Ascending aorta (tissue), 2 donors: ENCODE measurements around the gene POMT2. TPM values are rescaled to one million over a fixed set of nuclear protein-coding genes. Genes with fewer than 3 reads are reported as not detected.

Experiments used
- DNase-seq, 2 donors: peaks; one replicate each; pipeline ENCODE4 v3.0.0-alpha.2; 2019; ENCODE audit warnings: low spot score in 2 of 2
- H3K27ac ChIP-seq, 2 donors: fragments of 200-600 bp; sonication (generic); one replicate each; pipeline ENCODE4 v1.5.1; 2016 to 2017; ENCODE audit warnings: mild to moderate bottlenecking in 1 of 2
- H3K27me3 ChIP-seq: fragments of 200-600 bp; sonication (generic); one replicate; pipeline ENCODE4 v1.5.1; 2017
- H3K36me3 ChIP-seq, 2 donors: fragments of 200-600 bp; sonication (generic); one replicate each; pipeline ENCODE4 v1.5.1; 2016
- H3K4me1 ChIP-seq, 2 donors: fragments of 200-600 bp; sonication (generic); one replicate each; pipeline ENCODE4 v1.5.1; 2016 to 2017; ENCODE audit warnings: mild to moderate bottlenecking in 1 of 2
- H3K4me3 ChIP-seq, 2 donors: fragments of 200-600 bp; sonication (generic); one replicate each; pipeline ENCODE4 v1.5.1; 2016 to 2017; ENCODE audit warnings: mild to moderate bottlenecking in 1 of 2
- H3K9me3 ChIP-seq, 2 donors: fragments of 200-600 bp; sonication (generic); one replicate each; pipeline ENCODE4 v1.5.1; 2016
- intact Hi-C: fragments of 100-400 bp; cut with DNase I; formaldehyde crosslinking; loops from one replicate; pipeline ENCODE4 v1.15.1; 2023
- total RNA-seq: library from RNA; depleted of rRNA; stranded (reverse); fragments of >200 nt; gene quantifications from one replicate; pipeline ENCODE4 v1.1.0, GENCODE V29; 2016
- TF ChIP-seq, protein P1 (sequence below), 3 experiments: fragments of 200-600 bp in 2 of 3; fragments of 450-650 bp in 1 of 3; sonication (generic) in 2 of 3; IDR thresholded peaks; one replicate each; pipeline ENCODE4 v1.5.1; 2016 to 2019; ENCODE audit warnings: antibody characterized with exemption in 3 of 3, mild to moderate bottlenecking in 1 of 3, moderate library complexity in 1 of 3

Gene POMT2
- total RNA-seq, 1 donor from 2014 or later, result 28.4 TPM

DNA sequence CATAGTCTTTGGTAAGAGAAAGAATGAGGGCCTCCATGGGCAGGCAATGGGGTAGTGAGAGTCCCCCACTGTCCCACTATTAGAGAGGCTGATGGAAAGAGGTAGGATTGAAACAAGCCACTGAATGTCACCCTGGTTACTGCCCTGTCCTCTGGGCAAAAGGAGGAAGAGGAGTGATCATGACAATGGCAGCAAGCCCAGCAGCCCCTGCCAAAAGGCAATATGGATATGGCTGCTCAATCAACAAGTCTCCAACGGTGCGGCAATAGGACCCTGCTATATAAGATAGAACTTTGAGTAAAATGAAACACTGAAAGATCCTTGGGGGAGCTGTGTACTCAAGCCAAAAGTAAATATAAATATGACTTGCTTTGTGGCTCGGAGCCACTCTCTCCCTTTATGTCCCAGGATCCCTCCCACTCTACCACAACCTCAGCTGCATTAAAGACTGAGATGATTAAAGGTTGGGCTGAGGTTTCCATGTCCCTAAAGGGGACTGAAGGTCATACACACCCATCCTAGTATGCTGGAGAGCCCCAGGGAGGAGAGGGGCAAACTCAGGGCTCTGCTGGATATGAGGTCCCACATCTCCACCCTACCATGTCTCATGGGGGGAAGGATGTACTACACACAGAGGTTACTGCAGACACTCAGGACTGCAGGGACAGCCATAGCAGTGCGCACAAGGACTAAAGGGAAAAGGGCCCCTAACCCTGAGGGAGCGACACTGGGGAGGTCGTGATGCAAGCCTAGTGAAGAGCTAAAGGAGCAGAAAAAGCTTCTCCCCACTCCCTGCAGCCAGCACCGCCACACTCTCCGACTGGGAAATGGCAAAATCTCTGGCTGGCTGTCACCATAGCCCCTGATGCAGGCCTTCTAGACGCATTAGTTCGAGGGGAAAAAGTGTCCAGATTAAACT, 5.9 kb downstream of the POMT2 start:
- Histone ChIP-seq H3K4me1 (peaks cover 0 to 9% of the 10 kb centered on the region in 2 donors), H3K27me3 (no peaks in the 10 kb centered on the region), H3K36me3 (no peaks in the 10 kb centered on the region), H3K9me3 (no peaks in the 10 kb centered on the region), H3K4me3 (no peak overlapping the region), H3K27ac (no peak overlapping the region)
- intact Hi-C loops, result loop anchor here (10.0 kb wide), 1 partner anchor 160 kb away; no protein-coding TSS in a partner anchor
- TF ChIP-seq, protein P1, sequence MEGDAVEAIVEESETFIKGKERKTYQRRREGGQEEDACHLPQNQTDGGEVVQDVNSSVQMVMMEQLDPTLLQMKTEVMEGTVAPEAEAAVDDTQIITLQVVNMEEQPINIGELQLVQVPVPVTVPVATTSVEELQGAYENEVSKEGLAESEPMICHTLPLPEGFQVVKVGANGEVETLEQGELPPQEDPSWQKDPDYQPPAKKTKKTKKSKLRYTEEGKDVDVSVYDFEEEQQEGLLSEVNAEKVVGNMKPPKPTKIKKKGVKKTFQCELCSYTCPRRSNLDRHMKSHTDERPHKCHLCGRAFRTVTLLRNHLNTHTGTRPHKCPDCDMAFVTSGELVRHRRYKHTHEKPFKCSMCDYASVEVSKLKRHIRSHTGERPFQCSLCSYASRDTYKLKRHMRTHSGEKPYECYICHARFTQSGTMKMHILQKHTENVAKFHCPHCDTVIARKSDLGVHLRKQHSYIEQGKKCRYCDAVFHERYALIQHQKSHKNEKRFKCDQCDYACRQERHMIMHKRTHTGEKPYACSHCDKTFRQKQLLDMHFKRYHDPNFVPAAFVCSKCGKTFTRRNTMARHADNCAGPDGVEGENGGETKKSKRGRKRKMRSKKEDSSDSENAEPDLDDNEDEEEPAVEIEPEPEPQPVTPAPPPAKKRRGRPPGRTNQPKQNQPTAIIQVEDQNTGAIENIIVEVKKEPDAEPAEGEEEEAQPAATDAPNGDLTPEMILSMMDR (IDR thresholded peaks at IDR 0.05), result no peak
- no peak for DNase-seq

DNA sequence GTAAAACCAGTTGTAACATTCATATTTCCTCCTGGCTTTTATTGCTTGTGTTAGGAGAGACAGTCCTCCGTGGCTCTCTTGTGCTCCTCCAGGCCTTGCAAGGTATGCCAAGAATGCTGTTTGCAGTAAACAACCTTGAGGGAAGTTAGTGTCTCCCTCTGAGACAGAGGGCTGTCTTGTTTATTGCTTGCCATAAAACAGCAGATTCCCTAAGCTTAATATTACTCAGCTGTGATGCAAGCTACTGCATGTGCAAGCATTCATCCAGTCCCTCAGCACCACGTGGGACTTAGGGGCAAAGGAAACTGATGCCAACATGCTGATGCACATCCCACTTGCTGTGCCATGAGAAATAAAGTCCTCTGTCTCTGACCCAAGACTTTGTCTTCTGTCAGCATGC, 6.6 kb downstream of the POMT2 start:
- TF ChIP-seq, protein P1 (IDR thresholded peaks at IDR 0.05), result no peak
- Histone ChIP-seq H3K36me3 (no peaks in the 10 kb centered on the region), H3K9me3 (no peaks in the 10 kb centered on the region), H3K27me3 (no peaks in the 10 kb centered on the region), H3K4me3 (no peak overlapping the region), H3K27ac (no peak overlapping the region), H3K4me1 (peaks cover 0 to 3% of the 10 kb centered on the region in 2 donors)
- no peak for DNase-seq
- intact Hi-C loops, result loop anchor here (10.0 kb wide), 1 partner anchor 159 kb away; no protein-coding TSS in a partner anchor

- no peaks in the 10 kb centered on the region for H3K27me3 ChIP-seq
- TF ChIP-seq, protein P1 (IDR thresholded peaks at IDR 0.05), result no peak
- peaks cover 0 to 3% of the 10 kb centered on the region in 2 donors for H3K4me1 ChIP-seq
- H3K36me3 ChIP-seq, result no peaks in the 10 kb centered on the region
- H3K27ac ChIP-seq, result no peak overlapping the region
- no peak for DNase-seq
- no peaks in the 10 kb centered on the region for H3K9me3 ChIP-seq
- intact Hi-C loops, result loop anchor here (10.0 kb wide), 1 partner anchor 159 kb away; no protein-coding TSS in a partner anchor
- H3K4me3 ChIP-seq, result no peak overlapping the region
These were observed 7.3 kb downstream of the POMT2 start for GRCh38 chr14:77313371-77313770.

DNA sequence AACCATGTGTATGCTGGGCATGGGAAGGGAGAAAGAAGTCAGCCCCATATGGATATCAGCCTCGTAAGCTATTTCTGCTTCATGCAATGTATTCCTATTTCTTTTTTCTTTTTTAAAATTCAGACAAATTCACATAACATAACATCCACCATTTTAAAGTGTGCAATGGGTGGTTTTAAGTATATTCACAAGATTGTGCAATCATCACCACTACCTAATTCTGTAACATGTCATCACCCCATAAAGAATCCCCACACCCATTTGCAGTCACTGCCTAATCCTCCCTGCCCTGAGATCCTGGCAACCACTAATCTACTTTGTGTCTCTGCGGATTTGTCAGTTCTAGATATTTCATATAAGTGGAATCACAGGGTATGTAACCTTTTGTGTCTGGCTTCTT, 9.5 kb downstream of the POMT2 start:
- H3K4me1 ChIP-seq, result peaks cover 3 to 9% of the 10 kb centered on the region in 2 donors
- TF ChIP-seq, protein P1 (IDR thresholded peaks at IDR 0.05), result no peak
- H3K9me3 ChIP-seq, result no peaks in the 10 kb centered on the region
- intact Hi-C loops, result loop anchor here (10.0 kb wide), 1 partner anchor 156 kb away; no protein-coding TSS in a partner anchor
- H3K27me3 ChIP-seq, result no peaks in the 10 kb centered on the region
- H3K4me3 ChIP-seq, result no peak overlapping the region
- H3K36me3 ChIP-seq, result no peaks in the 10 kb centered on the region
- DNase-seq, result no peak
- H3K27ac ChIP-seq, result no peak overlapping the region

DNA sequence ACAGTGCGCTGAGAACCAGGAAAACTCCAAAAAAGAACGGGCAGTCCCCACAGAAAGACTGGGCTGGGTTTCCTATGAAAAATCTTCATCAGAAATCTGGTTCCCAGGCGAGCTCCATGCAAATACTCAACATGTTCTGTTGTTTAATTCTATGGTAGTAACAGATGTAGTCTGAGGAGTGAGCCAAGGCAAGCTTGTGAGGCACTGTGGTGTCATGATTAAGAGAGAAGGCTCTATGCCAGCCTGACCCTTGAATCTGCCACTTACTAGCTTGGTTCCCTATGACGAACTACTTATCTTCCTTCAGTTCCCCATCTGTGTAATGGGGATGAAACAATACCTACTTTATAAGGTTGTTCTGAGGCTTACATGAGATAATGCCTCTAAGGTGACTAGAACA, 10.7 kb downstream of the POMT2 start:
- Histone ChIP-seq H3K9me3 (no peaks in the 10 kb centered on the region), H3K36me3 (peaks cover 0 to 9% of the 10 kb centered on the region in 2 donors), H3K4me1 (peaks cover 3 to 6% of the 10 kb centered on the region in 2 donors), H3K27me3 (no peaks in the 10 kb centered on the region), H3K4me3 (no peak overlapping the region), H3K27ac (no peak overlapping the region)
- no peak for DNase-seq
- TF ChIP-seq, protein P1 (IDR thresholded peaks at IDR 0.05), result no peak
- intact Hi-C loops, result loop anchor here (10.0 kb wide), 1 partner anchor 155 kb away; no protein-coding TSS in a partner anchor
